HepG2 (cell line): ENCODE results near the gene SNRNP48. TPM values are rescaled to one million over a fixed set of nuclear protein-coding genes. Genes with fewer than 3 reads are reported as not detected.

Experiments
- AGO1 ChIP-seq: fragments of 200-400 bp; formaldehyde crosslinking; IDR thresholded peaks from 2 replicates; pipeline ENCODE4 v1.6.1; 2017; ENCODE audit warnings: mild to moderate bottlenecking, low read depth, low read length, moderate library complexity; ENCODE audit not compliant: poor library complexity, severe bottlenecking
- FOXK2 ChIP-seq: fragments of 450-650 bp; IDR thresholded peaks from 2 replicates; pipeline ENCODE4 v1.6.1; 2016
- GATAD1 ChIP-seq: IDR thresholded peaks from 2 replicates; pipeline ENCODE4 v1.6.1; 2016; ENCODE audit warnings: missing genetic modification reagents, missing compliant biosample characterization
- HMG20A ChIP-seq: IDR thresholded peaks from 2 replicates; pipeline ENCODE4 v1.6.1; 2016; ENCODE audit warnings: borderline replicate concordance
- HOXD1 ChIP-seq: sonication (generic); formaldehyde crosslinking; IDR thresholded peaks from 2 replicates; pipeline ENCODE4 v1.5.0; 2020; ENCODE audit warnings: missing genetic modification reagents
- ISX ChIP-seq: sonication (generic); formaldehyde crosslinking; conservative IDR thresholded peaks from 2 replicates; pipeline ENCODE4 v1.5.0; 2020; ENCODE audit warnings: missing genetic modification reagents
- JUNB ChIP-seq: sonication (generic); formaldehyde crosslinking; IDR thresholded peaks from 2 replicates; pipeline ENCODE4 v1.8.0; 2022; ENCODE audit warnings: missing genetic modification reagents, mild to moderate bottlenecking, borderline replicate concordance
- KLF11 ChIP-seq: IDR thresholded peaks from 2 replicates; pipeline ENCODE4 v1.6.1; 2016; ENCODE audit warnings: missing compliant biosample characterization
- MZF1 ChIP-seq: sonication (generic); formaldehyde crosslinking; IDR thresholded peaks from 2 replicates; pipeline ENCODE4 v1.8.1; 2023; ENCODE audit warnings: mild to moderate bottlenecking, missing genetic modification reagents, borderline replicate concordance
- NFE2 ChIP-seq: sonication (generic); formaldehyde crosslinking; IDR thresholded peaks from 2 replicates; pipeline ENCODE4 v1.4.0; 2020; ENCODE audit warnings: missing genetic modification reagents
- REST ChIP-seq, 2 experiments: IDR thresholded peaks; 2 replicates each; pipeline ENCODE4 v1.6.1; 2011 to 2012; ENCODE audit warnings: low read length in 2 of 2, borderline replicate concordance in 1 of 2, low read depth in 1 of 2, mild to moderate bottlenecking in 1 of 2, moderate library complexity in 1 of 2
- RXRB ChIP-seq: IDR thresholded peaks from 2 replicates; pipeline ENCODE4 v1.6.1; 2016; ENCODE audit warnings: borderline replicate concordance, missing genetic modification reagents, missing compliant biosample characterization
- SNAPC2 ChIP-seq: sonication (generic); formaldehyde crosslinking; IDR thresholded peaks from 2 replicates; pipeline ENCODE4 v1.8.1; 2022; ENCODE audit warnings: mild to moderate bottlenecking, missing genetic modification reagents
- THRA ChIP-seq: sonication (generic); formaldehyde crosslinking; IDR thresholded peaks from 2 replicates; pipeline ENCODE4 v1.4.0; 2020; ENCODE audit warnings: missing genetic modification reagents, borderline replicate concordance
- YY1 ChIP-seq: IDR thresholded peaks from 2 replicates; pipeline ENCODE4 v1.6.1; 2011; ENCODE audit warnings: low read length, low read depth, moderate library complexity, mild to moderate bottlenecking; ENCODE audit not compliant: insufficient read depth, insufficient replicate concordance
- ZNF263 ChIP-seq: sonication (generic); formaldehyde crosslinking; IDR thresholded peaks from 2 replicates; pipeline ENCODE4 v1.4.0; 2020; ENCODE audit warnings: missing genetic modification reagents
- ZNF460 ChIP-seq: sonication (generic); formaldehyde crosslinking; IDR thresholded peaks from 2 replicates; pipeline ENCODE4 v1.5.1; 2020; ENCODE audit warnings: missing genetic modification reagents, mild to moderate bottlenecking, borderline replicate concordance
- ZNF598 ChIP-seq: sonication (generic); formaldehyde crosslinking; IDR thresholded peaks from 2 replicates; pipeline ENCODE4 v1.5.1; 2020; ENCODE audit warnings: mild to moderate bottlenecking, missing genetic modification reagents, borderline replicate concordance
- ZNF670 ChIP-seq: sonication (generic); formaldehyde crosslinking; IDR thresholded peaks from 2 replicates; pipeline ENCODE4 v1.8.0; 2022; ENCODE audit warnings: mild to moderate bottlenecking, missing genetic modification reagents, borderline replicate concordance
- polyA plus RNA-seq, 8 experiments: library from polyadenylated mRNA; depleted of rRNA in 3 of 8; stranded (reverse) in 7 of 8; unstranded in 1 of 8; fragments of >200 nt; fragmentation: Illumina TruSeq in 4 of 8; extraction: Trizol in 4 of 8; gene quantifications; 2 replicates each; pipeline versions ENCODE4 v1.2.1 to v1.2.3, GENCODE V29; 2011 to 2016; ENCODE audit warnings: low read depth in 4 of 8, missing spikeins in 1 of 8, mixed read lengths in 1 of 8; ENCODE audit not compliant: insufficient read depth in 1 of 8
- total RNA-seq, 5 experiments: library from RNA; depleted of rRNA; stranded (reverse); fragments of >200 nt; fragmentation: Illumina TruSeq; extraction: Trizol; gene quantifications; 2 replicates each; pipeline ENCODE4 v1.2.3, GENCODE V29; 2016; ENCODE audit warnings: low read depth in 1 of 5
- TF ChIP-seq, protein P1 (sequence below): sonication (generic); formaldehyde crosslinking; IDR thresholded peaks from 2 replicates; pipeline ENCODE4 v1.4.0; 2020; ENCODE audit warnings: missing genetic modification reagents, borderline replicate concordance

Gene SNRNP48
- total and polyA plus RNA-seq, 2 of the 13 experiments (the other 11 are each of a cell fraction or from before 2014, with no cell fraction given), result 17.5 to 47.5 TPM

GRCh38 chr6:7550433-7550801 lies 39.6 kb upstream of the SNRNP48 start (continued):
- TF ChIP-seq AGO1, result no peak
- peak; percentile 75; the same call in 1 of the 2 replicates for TF ChIP-seq RXRB (CRISPR knock-in tag)
- TF ChIP-seq FOXK2, result no peak
- TF ChIP-seq HOXD1 (CRISPR knock-in tag), result no peak
- no peak for TF ChIP-seq YY1
- TF ChIP-seq, protein P1, sequence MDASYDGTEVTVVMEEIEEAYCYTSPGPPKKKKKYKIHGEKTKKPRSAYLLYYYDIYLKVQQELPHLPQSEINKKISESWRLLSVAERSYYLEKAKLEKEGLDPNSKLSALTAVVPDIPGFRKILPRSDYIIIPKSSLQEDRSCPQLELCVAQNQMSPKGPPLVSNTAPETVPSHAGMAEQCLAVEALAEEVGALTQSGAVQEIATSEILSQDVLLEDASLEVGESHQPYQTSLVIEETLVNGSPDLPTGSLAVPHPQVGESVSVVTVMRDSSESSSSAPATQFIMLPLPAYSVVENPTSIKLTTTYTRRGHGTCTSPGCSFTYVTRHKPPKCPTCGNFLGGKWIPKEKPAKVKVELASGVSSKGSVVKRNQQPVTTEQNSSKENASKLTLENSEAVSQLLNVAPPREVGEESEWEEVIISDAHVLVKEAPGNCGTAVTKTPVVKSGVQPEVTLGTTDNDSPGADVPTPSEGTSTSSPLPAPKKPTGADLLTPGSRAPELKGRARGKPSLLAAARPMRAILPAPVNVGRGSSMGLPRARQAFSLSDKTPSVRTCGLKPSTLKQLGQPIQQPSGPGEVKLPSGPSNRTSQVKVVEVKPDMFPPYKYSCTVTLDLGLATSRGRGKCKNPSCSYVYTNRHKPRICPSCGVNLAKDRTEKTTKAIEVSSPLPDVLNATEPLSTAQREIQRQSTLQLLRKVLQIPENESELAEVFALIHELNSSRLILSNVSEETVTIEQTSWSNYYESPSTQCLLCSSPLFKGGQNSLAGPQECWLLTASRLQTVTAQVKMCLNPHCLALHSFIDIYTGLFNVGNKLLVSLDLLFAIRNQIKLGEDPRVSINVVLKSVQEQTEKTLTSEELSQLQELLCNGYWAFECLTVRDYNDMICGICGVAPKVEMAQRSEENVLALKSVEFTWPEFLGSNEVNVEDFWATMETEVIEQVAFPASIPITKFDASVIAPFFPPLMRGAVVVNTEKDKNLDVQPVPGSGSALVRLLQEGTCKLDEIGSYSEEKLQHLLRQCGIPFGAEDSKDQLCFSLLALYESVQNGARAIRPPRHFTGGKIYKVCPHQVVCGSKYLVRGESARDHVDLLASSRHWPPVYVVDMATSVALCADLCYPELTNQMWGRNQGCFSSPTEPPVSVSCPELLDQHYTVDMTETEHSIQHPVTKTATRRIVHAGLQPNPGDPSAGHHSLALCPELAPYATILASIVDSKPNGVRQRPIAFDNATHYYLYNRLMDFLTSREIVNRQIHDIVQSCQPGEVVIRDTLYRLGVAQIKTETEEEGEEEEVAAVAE (CRISPR knock-in tag), result no peak
- TF ChIP-seq NFE2, result no peak
- TF ChIP-seq JUNB (CRISPR knock-in tag), result no peak; the same call in 1 of the 2 replicates
- TF ChIP-seq ZNF460, result no peak
- peak; percentile 81; the same call in 1 of the 2 replicates for TF ChIP-seq HMG20A (CRISPR knock-in tag)
- no peak for TF ChIP-seq THRA (CRISPR knock-in tag)
- TF ChIP-seq MZF1, result no peak
- no peak for TF ChIP-seq REST (IDR thresholded peaks at IDR 0.05; ENCODE audit: borderline replicate concordance in 1 of 2, low read depth in 1 of 2, low read length in 2 of 2)
- TF ChIP-seq ZNF670 (CRISPR knock-in tag), result peak; percentile 45; the same call in 1 of the 2 replicates
- TF ChIP-seq GATAD1 (CRISPR knock-in tag), result no peak
- no peak for TF ChIP-seq ISX (CRISPR knock-in tag)
- no peak for TF ChIP-seq ZNF263
- no peak for TF ChIP-seq KLF11
- no peak for TF ChIP-seq SNAPC2 (CRISPR knock-in tag)
- no peak for TF ChIP-seq ZNF598 (CRISPR knock-in tag)
